ENCODE results near the gene MKNK1.

The MKNK1 gene

DNA sequence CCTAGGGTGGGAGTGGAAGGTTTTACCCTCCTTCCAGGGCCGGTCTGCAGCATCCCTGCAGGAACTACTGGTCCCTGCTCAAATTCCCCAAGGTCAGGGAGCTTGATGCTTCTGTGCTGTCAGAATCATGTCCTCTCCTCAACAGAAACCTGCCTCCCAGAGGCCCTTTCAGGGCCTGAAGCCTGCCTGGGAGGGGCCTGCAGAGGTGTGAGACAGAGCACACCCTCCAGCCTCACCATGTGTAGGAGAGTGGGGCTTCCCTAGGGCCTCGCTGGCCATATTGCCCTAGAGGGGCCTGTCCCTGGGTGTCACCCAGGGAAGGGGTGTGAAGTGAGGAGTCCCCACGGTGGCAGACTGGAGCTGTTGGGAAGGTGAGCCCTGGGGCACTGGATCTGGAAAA lies 73.8 kb downstream of the MKNK1 start:
- no peak for DNase-seq
- in situ Hi-C loops (cut with MboI; ENCODE audit: low pct_unique_long_range_greater_than_20kb, low sequenced_read_pairs): no loop called here

DNA sequence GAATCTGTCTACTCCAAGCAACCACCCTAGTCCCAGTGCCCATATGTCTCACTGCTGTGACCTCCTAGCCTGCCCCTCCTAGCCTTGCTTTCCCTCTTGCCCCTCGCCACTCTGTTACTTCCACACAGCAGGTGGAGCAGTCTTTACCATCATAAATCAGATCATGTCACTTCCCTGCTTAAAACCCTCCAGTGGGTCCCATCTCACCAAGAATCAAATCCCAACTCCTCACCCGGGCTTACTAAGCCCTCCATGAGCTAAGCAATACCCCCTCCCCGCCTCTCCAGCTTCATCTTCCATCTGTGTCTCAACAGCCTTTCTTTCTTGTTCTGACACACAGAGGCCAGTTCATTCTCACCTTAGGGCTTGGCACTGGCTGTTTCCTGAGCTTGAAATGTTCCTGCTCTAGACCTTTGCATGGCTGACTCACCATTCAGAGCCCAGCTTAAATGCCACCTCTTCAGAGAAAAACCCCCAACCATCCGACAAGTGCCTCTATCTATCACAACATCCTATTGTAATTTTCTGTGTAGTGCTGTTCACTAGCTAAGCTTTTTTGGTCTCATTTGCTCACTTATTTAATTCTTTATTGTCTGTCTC lies 74.9 kb downstream of the MKNK1 start:
- no peak for DNase-seq
- in situ Hi-C loops (cut with MboI; ENCODE audit: low pct_unique_long_range_greater_than_20kb, low sequenced_read_pairs): no loop called here

DNA sequence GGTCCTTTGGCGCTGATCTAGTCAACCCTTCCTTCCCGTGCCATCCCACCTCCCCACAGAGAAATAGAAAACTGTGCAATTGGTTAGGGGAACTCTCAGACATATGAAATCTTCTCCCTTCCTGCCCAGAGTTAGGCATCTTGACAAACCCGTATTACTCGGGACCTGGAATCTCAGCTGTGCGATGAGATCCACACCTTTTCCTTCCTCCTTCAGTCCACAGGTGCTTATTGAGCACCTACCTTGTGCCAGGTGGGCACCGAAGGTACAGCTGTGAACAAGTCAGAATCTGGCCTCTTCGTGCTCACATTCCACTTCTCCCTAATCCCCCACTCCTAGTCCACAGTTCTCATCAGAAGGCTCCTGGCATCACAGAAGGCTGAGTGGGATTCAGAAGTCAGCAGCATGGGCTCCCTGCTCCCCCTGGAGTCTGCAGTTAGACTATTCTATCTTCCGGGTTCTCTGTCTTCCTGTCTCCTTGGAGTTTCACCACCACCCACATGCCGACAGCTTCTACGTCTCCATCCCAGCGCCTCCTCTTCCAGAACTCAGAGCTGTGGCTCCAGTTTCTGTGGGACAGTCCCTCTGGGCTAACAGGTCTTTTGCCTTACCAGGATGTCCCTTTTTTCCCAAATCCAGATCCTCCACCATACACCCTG lies 75.6 kb downstream of the MKNK1 start:
- DNase-seq: no peak
- in situ Hi-C loops (cut with MboI; ENCODE audit: low pct_unique_long_range_greater_than_20kb, low sequenced_read_pairs): no loop called here

DNA sequence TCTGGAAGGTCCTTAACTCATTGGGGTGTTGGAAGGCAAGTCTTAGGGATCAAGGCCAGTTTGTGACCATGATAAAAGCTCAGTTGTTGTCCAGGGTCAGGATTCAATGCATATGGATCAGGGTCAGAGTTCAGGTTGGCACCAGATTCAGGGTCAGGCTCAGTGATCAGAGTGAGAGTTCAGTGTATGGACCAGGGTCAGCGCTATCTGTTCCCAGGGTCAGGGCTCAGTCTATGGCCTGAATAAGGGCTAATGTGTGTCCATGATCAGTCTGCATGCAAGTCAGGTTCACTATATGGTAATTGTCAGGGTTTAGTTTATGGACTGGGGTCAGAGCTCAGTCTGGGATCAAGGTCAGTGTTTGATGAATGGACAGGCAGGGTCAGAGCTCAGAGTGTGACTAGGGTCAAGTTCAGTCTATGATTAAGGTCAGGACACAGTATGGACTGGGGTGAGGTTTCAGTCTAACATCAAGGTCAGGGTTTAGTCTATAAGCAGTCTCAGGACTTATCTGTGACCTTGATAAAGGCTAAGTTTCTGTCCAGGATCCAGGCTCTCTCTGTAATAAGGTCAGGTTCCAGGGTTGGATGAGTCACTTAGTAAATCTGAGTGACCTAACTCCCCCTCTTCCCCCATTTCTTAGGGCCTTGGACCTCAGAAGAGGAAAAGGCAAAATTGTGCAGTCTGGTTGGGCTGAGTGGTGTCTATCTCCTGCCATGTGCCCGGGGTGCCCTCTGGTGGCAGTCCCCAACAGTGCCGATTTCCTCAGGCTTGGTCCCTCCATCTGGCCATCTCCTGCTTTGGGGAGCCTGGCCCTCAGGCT lies 76.4 kb downstream of the MKNK1 start:
- in situ Hi-C loops (cut with MboI; ENCODE audit: low pct_unique_long_range_greater_than_20kb, low sequenced_read_pairs): no loop called here
- DNase-seq: peak; percentile 83

DNA sequence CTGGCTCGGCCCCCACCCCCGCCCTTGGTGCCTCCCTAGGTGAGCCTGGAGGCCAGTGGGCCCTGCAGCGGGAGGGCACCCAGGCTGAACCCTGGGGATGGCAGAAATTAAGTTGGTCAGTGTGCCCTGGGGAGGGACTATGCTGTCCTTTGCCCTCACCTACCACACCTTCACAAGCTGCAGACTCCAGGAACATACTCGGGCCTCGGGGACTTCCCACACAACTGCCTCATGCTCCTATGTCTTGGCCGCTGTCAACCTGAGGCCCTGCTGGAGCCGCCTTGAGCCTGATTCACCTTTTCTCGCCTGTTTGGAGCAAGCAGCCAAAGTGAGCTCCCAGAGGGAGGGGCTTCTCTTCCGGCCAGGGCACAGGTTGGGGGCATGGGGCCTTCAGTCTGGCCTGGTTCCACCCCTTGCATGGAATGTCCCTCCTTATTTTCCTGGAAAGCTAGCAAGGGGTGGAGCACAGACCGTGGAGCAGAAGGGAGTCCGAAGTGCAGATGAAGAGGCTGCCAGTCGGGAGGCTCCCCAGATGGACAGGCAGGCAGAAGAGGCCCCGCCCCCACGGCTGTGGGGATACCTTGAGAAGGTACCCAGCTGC lies 77.3 kb downstream of the MKNK1 start:
- DNase-seq: no peak
- in situ Hi-C loops (cut with MboI; ENCODE audit: low pct_unique_long_range_greater_than_20kb, low sequenced_read_pairs): no loop called here

DNA sequence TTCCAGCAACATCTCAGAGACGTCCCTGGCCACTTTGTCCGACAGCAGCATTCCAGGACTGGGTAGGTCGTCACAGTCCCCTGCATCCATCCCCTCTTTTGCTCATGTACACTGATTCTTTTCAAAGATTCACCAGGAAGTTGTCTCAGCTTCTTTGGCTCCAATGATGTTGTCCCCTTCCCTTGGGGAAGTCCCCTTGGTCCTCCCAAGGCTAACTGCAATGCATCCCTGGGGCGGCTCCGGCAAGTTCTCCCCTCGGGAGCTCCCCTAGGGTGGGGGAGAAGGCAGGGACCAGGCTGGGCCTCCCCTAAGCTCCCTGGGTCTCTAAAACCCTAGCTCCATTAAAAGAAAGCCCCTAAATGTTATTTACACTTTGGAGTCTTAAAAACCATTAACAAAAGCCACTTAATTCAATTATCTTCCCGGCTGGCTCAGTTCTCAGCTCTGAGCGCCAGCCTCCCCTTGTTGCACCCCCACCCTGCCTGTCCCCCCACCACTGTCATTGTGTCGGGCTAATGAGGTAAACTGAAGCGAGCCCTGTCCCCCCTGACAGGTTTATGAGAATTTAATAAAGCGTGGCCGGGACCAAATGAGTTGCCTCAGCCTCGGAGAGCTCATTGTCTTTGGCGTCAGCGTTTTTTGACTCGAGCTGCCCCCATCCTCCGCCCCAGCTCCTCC lies 77.9 kb downstream of the MKNK1 start:
- DNase-seq: no peak
- in situ Hi-C loops (cut with MboI; ENCODE audit: low pct_unique_long_range_greater_than_20kb, low sequenced_read_pairs): no loop called here

DNA sequence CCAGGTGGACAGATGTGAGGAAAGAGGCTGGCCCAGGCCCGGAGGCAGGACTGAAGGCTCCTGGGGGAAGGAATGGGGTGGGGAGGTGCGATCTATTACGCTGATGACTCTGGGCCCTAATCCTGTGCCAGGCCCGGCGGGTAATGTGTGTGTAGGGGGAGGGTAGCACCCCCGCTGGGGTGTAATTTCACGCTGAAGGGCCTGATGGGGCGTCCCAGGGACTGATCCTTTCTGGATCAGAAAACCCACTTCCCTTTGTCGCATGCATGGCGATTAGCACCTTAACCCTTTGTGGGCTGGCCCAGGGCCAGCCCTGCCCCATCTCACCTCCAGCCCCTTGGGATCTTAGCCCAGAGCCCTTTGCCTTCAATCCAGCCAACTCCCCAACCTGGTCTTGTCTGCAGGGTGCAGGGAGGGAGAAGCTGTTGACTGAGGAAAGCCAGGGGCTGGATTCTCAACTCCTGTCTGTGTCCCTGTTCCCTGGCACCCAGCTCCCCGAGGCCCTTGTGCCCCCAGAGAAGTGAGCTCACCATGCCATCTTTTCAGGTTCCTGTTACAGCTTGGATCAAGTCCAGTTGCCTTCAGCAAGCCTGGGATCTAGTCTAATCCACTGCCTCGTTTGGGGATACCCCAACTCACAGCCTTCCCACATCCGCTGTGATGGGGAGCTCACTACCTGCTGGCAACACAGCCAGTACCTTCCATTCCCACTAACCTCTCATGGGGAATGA lies 78.7 kb downstream of the MKNK1 start:
- in situ Hi-C loops (cut with MboI; ENCODE audit: low pct_unique_long_range_greater_than_20kb, low sequenced_read_pairs): no loop called here
- DNase-seq: no peak

DNA sequence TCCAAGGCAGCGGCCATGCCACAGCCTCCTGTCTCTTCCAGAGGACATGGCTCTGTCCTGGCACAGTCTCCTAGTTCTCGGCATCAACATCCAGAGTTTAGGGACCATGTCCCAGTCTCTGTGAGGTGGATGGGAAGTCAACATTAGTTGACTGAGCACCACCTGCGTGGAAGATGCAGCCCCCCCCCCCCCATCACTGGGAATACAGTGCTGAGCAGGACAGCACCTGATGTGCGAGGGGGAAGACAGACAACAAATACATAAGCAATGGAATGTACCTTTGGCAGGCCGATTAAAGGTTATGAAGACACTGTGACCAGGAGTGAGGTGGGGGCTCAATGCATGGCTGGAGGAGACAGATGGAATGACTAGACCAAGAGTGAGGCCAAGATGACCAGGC lies 79.2 kb downstream of the MKNK1 start:
- DNase-seq: no peak
- in situ Hi-C loops (cut with MboI; ENCODE audit: low pct_unique_long_range_greater_than_20kb, low sequenced_read_pairs): no loop called here

DNA sequence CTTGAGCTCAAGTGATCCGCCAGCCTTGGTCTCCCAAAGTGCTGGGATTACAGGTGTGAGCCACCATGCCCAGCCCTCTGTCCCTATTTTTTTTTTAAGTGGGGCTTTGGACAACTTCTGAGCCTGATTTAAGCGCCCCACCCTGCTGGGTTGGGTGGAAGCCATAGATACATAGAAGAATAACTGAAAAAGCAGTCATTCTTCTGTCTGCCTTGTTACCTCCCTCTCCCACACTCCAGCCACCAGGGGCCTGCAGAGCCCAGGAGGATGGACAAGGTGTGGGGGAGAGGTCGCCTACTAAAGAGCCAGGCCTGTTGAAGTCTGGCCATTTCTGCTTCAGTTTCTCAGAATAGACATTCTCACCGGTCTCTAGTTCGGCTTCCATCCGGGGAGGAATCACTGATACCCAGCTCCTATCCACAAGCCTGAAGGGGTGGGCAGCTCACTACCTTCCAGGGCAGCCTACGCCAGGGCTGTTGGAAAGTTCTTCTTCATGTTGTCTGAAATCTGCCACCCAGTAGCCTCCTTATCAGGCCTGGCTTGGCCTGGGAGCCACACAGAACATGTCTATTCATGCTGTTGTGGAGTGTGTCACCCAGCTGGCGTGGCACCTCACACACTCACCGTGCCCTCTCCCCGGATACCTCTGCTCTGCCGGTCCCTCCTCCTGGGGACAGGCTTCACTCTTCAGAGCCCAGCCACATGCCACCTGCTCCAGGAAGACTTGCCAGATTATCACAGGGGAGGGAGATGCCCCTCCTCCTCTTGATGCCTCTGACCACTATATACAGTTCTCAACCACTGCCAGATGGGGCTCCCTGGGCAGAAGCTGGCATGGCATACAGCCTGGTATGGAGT lies 80.3 kb downstream of the MKNK1 start:
- in situ Hi-C loops (cut with MboI; ENCODE audit: low pct_unique_long_range_greater_than_20kb, low sequenced_read_pairs): no loop called here
- no peak for DNase-seq

DNA sequence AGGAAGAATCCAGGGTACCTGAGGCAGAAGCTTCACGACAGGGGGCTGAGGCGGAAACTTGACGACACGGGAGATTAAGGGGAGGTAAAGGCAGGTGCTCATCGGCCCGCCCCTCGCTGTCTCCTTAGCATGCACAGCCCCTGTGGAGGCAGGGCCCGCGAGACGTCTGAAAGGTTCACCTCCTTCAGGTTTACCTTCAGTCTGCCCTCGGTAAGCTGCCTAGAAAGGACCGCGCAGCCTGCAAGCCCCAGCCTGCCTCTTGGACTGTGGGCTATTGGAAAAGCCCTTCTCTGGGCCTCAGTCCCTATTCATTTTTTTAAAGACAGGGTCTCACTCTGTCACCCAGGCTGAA lies 81.1 kb downstream of the MKNK1 start:
- in situ Hi-C loops (cut with MboI; ENCODE audit: low pct_unique_long_range_greater_than_20kb, low sequenced_read_pairs): no loop called here
- DNase-seq: no peak

DNA sequence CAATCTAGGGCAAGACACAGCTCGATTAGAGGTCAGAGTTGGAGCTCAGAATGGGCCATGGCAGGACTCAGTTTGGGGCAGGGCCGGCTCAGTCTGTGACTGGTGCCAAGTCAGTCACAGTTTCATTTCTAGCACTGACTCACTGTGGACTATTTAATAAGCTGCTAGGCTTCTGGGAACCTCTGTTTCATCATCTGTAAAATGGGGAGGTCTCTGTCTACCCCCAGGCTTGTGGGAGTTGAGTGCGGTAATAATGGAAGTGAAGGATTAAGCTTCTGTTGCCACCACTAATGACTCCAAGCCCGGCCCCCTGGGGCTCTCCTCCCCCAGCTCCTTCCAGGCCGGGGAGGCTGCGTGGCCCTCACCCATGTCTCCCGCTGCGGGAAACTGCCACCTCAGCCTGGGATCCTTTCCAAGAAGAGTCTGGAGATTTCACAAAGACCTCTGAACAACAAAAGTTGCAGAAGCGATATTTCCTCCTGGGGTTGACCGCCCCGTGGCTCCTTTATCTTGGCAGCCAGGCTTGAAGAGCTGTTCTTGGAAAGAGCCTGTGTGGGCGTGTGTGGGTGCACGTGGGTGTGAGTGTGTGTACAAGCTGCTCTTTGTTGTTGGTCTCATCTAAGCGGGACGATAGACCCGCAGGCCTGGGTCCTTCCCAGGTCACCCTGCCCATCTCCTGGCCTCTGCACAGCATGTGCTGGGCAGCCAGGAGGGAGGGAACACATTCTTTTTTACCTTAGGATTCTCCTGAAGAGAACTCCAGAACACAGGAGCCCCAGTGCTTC lies 81.7 kb downstream of the MKNK1 start:
- in situ Hi-C loops (cut with MboI; ENCODE audit: low pct_unique_long_range_greater_than_20kb, low sequenced_read_pairs): no loop called here
- DNase-seq: peak; percentile 93

DNA sequence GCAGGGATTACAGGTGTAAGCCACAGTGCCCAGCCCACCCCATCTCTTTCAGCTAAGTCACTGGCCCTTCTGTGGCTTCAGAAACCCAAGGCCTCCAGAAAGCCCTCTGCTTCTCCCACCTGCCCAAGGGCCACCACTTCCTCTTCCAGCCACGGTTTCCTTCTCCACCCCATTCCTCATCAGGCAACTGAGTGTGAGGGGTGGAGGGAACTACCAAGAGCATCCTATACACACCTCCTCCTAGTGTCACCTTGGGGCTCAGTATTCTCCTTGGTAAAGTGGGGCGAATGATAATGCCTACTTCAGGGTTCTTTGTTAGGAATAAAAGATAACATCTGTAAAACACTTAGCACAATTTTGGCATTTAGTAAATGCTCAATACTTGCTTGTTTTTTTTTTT lies 82.7 kb downstream of the MKNK1 start:
- in situ Hi-C loops (cut with MboI; ENCODE audit: low pct_unique_long_range_greater_than_20kb, low sequenced_read_pairs): no loop called here
- peak; percentile 48 for DNase-seq

DNA sequence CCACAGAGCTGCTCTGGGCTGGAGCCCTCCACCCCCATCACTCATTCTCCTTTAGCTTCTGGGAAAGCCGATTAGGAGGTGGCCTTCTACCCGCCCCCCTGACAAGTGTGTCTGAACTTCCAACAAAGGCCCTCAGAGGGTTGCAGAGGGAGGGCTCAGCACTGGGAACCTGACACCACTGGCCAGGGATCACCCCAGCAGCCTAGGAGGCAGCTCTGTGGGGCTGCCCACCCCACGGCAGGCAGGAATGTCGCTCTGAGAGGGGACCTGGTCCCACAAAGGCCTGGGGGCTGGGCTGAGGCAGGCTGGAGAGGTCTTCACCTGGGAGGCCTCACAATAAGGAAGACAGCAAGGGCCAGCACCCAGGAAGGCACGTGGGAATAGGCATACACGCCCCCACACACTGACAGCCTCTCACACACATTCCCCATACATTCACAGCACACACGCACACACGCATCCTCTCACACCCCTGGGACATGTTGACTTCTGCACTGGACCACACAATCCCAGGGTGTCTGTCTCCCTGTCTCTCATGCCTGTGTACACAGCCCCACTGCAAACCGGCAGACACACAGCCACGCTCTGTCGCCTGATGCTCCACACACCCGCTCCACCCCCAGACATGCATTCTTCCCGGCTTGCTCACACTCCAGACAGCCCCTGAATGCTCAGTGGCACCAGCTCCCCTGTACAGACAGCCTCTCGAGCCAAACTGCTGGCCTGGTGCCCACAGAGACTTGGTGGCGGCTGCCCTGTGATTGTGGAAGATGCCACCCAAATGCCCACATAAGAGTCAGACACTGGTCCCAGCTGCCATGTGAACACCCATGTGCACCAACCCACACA lies 83.8 kb downstream of the MKNK1 start:
- in situ Hi-C loops (cut with MboI; ENCODE audit: low pct_unique_long_range_greater_than_20kb, low sequenced_read_pairs): no loop called here
- DNase-seq: no peak

DNA sequence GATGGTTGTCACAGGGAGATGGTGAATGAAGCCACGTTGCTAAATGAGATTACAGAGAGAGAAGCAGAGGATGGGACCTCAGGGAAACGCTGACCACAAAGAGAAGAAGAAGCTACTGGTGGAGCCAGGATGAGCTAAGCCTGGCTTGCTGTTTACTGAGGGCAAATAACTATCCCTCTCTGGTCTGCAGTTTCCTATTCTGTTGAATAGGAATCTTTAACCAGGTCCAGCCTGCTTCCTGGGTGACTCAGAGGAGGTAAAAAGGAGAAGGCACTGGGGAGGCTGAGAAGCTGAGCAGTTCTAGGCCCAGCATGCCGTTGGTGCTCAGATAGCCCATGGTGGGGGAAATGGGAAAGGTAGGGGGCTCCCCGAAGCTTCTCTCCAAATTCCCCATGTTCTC lies 84.9 kb downstream of the MKNK1 start:
- no peak for DNase-seq
- in situ Hi-C loops (cut with MboI; ENCODE audit: low pct_unique_long_range_greater_than_20kb, low sequenced_read_pairs): no loop called here

DNA sequence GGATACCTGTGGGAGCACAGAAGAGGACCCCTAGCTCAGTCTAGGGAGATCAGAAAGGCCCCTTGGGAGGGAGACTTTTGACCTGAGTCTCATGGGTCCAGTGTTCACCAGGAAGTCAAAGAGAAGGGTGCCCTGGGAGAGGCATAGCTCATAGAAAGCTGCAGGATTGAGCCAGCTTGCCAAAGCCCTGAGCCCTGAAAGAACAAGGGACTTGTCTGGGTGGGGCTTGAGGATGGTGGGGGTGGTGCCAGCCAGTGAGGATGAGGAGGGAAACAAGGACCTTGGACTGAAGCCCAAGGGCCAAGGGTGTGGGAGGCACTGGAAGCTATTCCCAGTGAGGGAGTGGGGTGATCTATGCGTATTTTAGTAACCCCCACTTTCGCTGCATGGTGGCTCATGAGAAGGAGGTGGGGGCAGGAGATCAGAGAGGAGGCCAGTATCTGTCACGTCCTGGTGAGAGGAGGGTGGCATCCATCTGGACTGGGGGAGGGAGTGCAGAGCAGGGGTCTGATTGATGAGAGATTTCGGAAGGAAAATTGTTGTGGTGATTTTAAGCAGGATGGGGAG lies 86.1 kb downstream of the MKNK1 start:
- in situ Hi-C loops (cut with MboI; ENCODE audit: low pct_unique_long_range_greater_than_20kb, low sequenced_read_pairs): no loop called here
- DNase-seq: no peak

DNA sequence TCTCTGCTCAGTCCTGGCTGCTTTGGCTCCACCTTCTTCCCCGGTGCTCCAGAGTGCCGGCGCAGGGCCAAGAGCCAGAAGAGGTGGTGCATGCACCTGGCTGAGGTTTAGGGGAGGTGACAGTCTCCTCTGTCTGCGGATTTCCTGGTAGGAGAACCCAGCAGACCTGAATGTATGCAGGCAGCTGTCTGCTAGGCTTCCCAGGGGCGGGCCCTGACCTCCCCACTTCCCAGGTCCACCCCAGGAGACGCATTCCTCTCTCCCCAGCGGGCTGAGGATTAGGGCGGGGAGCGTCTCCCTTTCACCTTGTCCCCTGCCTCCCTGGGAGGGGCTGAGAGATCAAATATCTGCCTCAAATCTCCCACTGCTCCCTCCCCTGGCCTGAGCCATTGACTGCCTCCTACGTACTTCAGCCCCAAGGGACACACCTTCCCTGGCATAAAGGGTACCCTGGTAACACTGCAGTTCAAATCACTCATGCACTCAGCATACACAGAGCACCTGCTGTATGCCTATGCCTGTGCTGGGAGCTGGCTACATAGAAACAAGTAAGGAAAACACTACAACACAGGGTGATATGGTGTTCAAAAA lies 87.0 kb downstream of the MKNK1 start:
- no peak for DNase-seq
- in situ Hi-C loops (cut with MboI; ENCODE audit: low pct_unique_long_range_greater_than_20kb, low sequenced_read_pairs): no loop called here
